BLaER1 (cell line): Measurements from ENCODE around the gene CRMP1.
A peak's percentile ranks its signal among the peaks of the same experiment; 100 is the strongest.
"Not testable (repeated sequence)": the region's sequence is repeated elsewhere in the genome, so short reads cannot be mapped to it uniquely, and the experiment has no call there.

Experiments
- H3K27ac ChIP-seq: shearing (Covaris generic); formaldehyde crosslinking; 2 replicates; pipeline ENCODE4 v1.8.1; 2022
- H3K27me3 ChIP-seq: shearing (Covaris generic); formaldehyde crosslinking; 2 replicates; pipeline ENCODE4 v1.8.1; 2022
- H3K36me3 ChIP-seq: shearing (Covaris generic); formaldehyde crosslinking; 2 replicates; pipeline ENCODE4 v1.8.1; 2022
- H3K4me1 ChIP-seq: shearing (Covaris generic); formaldehyde crosslinking; 2 replicates; pipeline ENCODE4 v1.8.1; 2022
- H3K4me2 ChIP-seq: shearing (Covaris generic); formaldehyde crosslinking; 2 replicates; pipeline ENCODE4 v1.8.1; 2022
- H3K4me3 ChIP-seq: shearing (Covaris generic); formaldehyde crosslinking; 2 replicates; pipeline ENCODE4 v1.8.1; 2022
- H3K9ac ChIP-seq: shearing (Covaris generic); formaldehyde crosslinking; 2 replicates; pipeline ENCODE4 v1.8.1; 2022
- H3K9me3 ChIP-seq: shearing (Covaris generic); formaldehyde crosslinking; 2 replicates; pipeline ENCODE4 v1.8.1; 2022
- H4K20me1 ChIP-seq: shearing (Covaris generic); formaldehyde crosslinking; 2 replicates; pipeline ENCODE4 v1.8.1; 2022
- Cebpa-rat ChIP-seq: shearing (Covaris generic); IDR thresholded peaks from 2 replicates; pipeline ENCODE4 v1.8.1; 2022

Gene CRMP1

DNA sequence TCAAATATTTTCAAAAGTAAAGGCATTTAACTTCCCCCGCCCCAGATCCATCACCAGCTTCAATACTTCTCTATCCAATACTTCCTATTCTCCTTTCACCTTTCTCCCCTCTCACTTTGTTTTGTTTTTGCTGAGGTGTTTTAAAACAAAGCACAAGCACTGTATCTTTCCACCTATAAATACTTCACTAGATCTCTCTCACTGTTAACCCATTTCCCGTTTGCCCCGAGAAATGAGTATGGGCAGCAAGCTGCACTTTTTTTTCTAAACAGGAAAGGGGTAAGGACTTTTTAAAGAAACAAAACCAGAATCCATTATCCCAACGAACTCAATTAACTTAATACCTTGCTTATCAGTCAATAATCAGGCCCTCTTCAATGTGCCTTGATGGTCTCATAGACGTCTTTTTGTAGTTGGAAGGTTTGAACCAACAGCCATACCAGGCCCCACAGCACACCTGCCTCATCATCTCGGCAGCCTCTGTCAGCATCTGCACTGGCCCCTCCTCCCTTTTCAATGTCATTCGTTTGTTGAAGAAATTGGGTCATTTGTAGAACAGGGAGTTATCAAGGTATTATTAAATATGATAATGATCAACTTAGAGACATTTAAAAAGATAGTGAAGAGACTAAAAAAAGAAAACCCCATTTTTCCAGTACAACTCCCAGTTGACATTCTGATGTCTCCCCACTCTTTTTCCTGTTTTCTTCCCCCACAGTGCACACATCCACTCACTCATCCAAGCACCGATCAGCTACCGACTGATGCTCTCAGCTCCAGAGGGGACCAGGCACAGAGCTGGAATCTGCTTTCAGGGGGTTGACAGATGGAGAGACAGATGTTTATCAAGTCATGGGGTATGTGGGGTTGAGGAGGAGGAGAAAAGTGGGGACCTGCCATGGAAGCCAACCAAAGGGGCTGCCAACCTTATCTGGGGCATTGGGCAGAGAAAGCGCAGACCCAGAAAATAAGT is 25.8 kb downstream of the CRMP1 start:
- peaks cover 7% of the 10 kb centered on the region for H3K9me3 ChIP-seq
- H3K36me3 ChIP-seq = peaks cover 50% of the 10 kb centered on the region
- peaks cover 78% of the 10 kb centered on the region for H4K20me1 ChIP-seq
- TF ChIP-seq Cebpa-rat = no peak
- peaks cover 100% of the 10 kb centered on the region for H3K4me1 ChIP-seq
- peak overlapping the region; percentile 94 for H3K27ac ChIP-seq
- H3K4me3 ChIP-seq = peak overlapping the region; percentile 40
- H3K27me3 ChIP-seq = no peaks in the 10 kb centered on the region
- H3K9ac ChIP-seq = peak overlapping the region; percentile 60
- H3K4me2 ChIP-seq = peak overlapping the region; percentile 94

DNA sequence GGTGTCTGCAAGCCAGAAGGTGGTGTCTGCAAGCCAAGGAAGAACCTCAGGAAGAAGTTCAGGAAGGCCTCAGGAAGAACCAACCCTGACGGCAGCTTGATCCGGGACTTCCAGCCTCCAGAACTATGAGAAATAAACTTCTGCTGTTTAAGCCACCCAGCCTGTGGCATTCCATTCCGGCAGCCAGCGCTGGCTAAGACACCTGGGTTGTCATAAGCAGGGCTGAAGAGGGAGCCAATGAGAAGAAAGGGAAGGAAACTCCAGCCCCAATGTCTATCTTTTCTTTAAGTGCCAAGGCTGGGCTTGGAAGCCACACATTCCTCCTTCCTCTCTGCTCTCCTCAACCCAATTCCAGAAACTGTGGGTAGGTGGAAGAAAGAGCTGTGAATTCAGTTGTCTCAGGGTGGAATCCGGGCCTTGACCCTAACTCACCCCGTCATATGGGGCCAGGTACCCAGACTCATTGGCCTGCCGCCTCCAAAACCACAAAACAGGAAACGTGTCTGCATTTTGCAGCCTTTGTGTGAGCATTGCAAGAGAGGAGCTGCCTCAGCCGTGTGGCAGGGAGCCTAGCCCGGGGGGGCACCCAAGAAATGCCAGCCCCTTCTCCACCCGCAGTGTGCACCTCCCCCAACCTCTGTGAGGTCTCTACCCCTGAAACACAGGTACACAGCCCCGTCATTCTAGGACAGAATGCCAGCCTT is 26.8 kb downstream of the CRMP1 start:
- H3K4me3 ChIP-seq = peak overlapping the region; percentile 40
- H3K27ac ChIP-seq = peak overlapping the region; percentile 94
- H3K9ac ChIP-seq = peak overlapping the region; percentile 60
- H3K4me2 ChIP-seq = peak overlapping the region; percentile 94
- H3K4me1 ChIP-seq = peaks cover 97% of the 10 kb centered on the region
- no peaks in the 10 kb centered on the region for H3K27me3 ChIP-seq
- no peaks in the 10 kb centered on the region for H3K9me3 ChIP-seq
- H3K36me3 ChIP-seq = peaks cover 54% of the 10 kb centered on the region
- H4K20me1 ChIP-seq = peaks cover 84% of the 10 kb centered on the region
- no peak for TF ChIP-seq Cebpa-rat

DNA sequence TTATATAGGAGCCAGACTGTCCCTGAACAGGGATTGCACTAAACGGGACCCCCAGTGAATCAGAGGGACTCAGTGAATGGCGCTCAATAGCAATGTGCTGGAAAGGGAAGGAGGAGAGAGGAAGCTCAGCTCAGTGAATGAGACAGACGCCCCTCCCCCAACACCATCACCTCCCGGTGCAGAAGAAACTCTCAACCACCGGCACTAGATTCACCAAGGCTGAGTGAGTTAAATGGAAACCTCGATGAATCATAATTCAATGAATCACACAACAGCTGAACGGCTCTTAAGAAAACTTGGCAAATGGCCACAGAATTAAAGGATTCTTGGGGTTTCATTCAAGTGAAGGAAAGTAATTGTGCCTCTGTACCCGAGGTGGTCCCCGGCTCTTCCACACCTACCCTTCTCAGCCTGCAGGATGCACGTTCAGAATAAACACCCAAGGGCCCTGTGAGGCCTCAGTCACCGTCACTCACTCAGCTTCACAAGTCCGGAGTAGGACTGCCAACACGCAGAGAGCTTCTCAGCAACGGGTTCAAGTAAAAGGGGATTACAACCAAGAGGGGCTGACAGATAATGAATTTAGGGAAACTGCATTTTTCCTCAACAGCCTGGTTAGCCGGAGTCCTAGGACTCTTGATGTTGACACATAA is 29.3 kb downstream of the CRMP1 start:
- Histone ChIP-seq H4K20me1 (peaks cover 84% of the 10 kb centered on the region), H3K4me3 (no peak overlapping the region)
- no peak for TF ChIP-seq Cebpa-rat

DNA sequence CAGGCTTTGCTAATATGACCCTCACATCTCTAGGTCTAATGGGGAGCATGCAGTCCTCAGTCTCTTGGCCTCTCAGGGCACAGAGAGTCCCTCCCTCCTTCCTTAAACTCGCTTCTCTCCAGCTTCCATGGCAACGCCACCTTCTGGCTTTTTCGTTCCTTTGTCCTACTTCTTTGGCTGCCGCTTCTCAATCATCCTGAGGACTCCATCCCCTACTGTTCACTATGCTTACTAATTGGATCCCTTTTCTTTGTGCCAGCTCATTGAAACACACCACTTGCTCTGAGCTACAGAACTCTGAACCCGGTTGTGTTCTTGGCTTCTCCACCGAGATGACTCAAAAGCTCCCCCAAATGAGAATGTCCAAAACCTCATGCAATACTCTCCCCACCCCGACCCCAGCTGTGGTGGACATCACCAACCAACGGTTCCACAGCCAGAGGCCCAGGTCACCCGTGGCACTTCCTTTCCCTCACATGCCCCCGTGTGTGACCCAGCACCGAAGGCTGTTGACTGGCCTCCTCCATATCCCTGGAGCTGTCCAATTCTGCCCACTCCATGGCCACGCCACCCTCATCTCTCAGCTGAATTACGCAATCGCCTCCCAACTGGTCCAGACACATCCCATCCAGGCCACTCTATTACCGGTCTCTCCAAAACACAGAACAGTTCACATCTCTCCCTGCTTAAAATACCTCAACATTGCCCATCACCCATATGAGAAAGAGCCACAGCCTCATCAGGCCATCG is 34.7 kb downstream of the CRMP1 start:
- peaks cover 98% of the 10 kb centered on the region for H3K36me3 ChIP-seq
- H3K4me3 ChIP-seq = no peak overlapping the region
- no peak overlapping the region for H3K27ac ChIP-seq
- no peak overlapping the region for H3K4me2 ChIP-seq
- H3K9ac ChIP-seq = no peak overlapping the region
- H3K4me1 ChIP-seq = peaks cover 18% of the 10 kb centered on the region
- H3K27me3 ChIP-seq = no peaks in the 10 kb centered on the region
- peak; percentile 86 for TF ChIP-seq Cebpa-rat
- peaks cover 7% of the 10 kb centered on the region; the same call in 1 of the 2 replicates for H3K9me3 ChIP-seq
- peaks cover 97% of the 10 kb centered on the region for H4K20me1 ChIP-seq

More for the DNA sequence above, 29.3 kb downstream of the CRMP1 start:
- H3K4me2 ChIP-seq = peak overlapping the region; percentile 49
- peak overlapping the region; percentile 47; the same call in 1 of the 2 replicates for H3K27ac ChIP-seq
- peaks cover 74% of the 10 kb centered on the region for H3K36me3 ChIP-seq
- peaks cover 72% of the 10 kb centered on the region for H3K4me1 ChIP-seq
- H3K9me3 ChIP-seq = peaks cover 1% of the 10 kb centered on the region; the same call in 1 of the 2 replicates
- H3K27me3 ChIP-seq = no peaks in the 10 kb centered on the region
- no peak overlapping the region for H3K9ac ChIP-seq

- Histone ChIP-seq H3K9ac (no peak overlapping the region), H3K27me3 (no peaks in the 10 kb centered on the region), H3K4me3 (no peak overlapping the region), H3K4me2 (no peak overlapping the region), H3K27ac (no peak overlapping the region), H3K36me3 (peaks cover 98% of the 10 kb centered on the region), H3K4me1 (peaks cover 8% of the 10 kb centered on the region; the same call in 1 of the 2 replicates), H4K20me1 (peaks cover 97% of the 10 kb centered on the region), H3K9me3 (peaks cover 7% of the 10 kb centered on the region; the same call in 1 of the 2 replicates)
- no peak for TF ChIP-seq Cebpa-rat
Observed at GRCh38 chr4:5857199-5857598, 35.7 kb downstream of the CRMP1 start.

- not testable (repeated sequence) for H3K9ac ChIP-seq, H3K4me3 ChIP-seq, H3K27ac ChIP-seq, H3K4me1 ChIP-seq, H3K27me3 ChIP-seq, H3K9me3 ChIP-seq, H3K4me2 ChIP-seq
- peaks cover 98% of the 10 kb centered on the region for H3K36me3 ChIP-seq
- H4K20me1 ChIP-seq = peaks cover 92% of the 10 kb centered on the region
Observed at GRCh38 chr4:5856362-5856761, 36.5 kb downstream of the CRMP1 start.

GRCh38 chr4:5854929-5855328 is 38.0 kb downstream of the CRMP1 start:
- Histone ChIP-seq H3K4me2 (no peak overlapping the region), H4K20me1 (peaks cover 91% of the 10 kb centered on the region), H3K27ac (no peak overlapping the region), H3K9ac (no peak overlapping the region), H3K9me3 (peaks cover 7% of the 10 kb centered on the region; the same call in 1 of the 2 replicates), H3K36me3 (peaks cover 98% of the 10 kb centered on the region), H3K27me3 (no peaks in the 10 kb centered on the region), H3K4me1 (no peaks in the 10 kb centered on the region), H3K4me3 (no peak overlapping the region)
- no peak for TF ChIP-seq Cebpa-rat

DNA sequence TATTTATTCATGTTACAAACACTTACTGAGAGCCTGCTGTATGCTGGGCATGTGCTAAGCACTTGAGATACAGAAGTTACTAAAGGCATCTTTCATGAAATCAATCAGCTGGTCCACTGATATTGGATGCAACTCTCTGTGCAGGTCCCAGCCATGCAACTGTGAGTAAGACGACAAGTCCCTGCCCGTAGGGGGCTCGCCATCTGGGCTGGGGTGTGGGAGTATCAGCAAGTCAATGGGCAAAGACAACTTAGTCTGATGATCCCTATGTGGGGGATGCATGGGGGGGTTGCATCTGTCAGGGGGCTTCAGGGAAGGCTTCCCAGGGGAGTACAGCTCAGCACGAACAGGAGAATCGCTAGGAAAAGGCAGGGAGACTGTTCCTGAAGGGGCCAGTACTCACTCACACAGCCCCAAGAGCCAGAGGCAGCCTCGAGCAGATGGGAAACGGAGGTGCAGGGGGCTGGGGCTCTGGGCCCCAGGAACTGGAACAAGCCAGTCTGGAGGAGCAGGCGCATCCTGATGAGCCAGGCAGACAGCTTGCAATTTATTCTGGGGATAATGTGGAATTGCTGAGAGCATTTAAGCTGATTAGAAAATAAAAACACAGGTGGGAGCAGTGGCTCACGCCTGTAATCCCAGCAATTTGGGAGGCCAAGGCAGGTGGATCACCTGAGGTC is 40.2 kb downstream of the CRMP1 start:
- no peak overlapping the region for H3K9ac ChIP-seq
- H3K36me3 ChIP-seq = peaks cover 98% of the 10 kb centered on the region
- H3K27me3 ChIP-seq = no peaks in the 10 kb centered on the region

More for the DNA sequence above, 40.2 kb downstream of the CRMP1 start:
- Histone ChIP-seq H3K9me3 (no peaks in the 10 kb centered on the region), H4K20me1 (peaks cover 69% of the 10 kb centered on the region), H3K4me1 (no peaks in the 10 kb centered on the region), H3K4me2 (no peak overlapping the region), H3K4me3 (no peak overlapping the region), H3K27ac (no peak overlapping the region)
- TF ChIP-seq Cebpa-rat = no peak
